Activated CD4-positive, alpha-beta memory T cell treated with anti-CD3 and anti-CD28 coated beads for 36 hours (primary cell): ENCODE measurements around the gene CTDP1. TPM values are rescaled to one million over a fixed set of nuclear protein-coding genes. Genes with fewer than 3 reads are reported as not detected.

ENCODE experiments used
- CTCF ChIA-PET: fragments of 350-600 bp; sonication (Branson Sonifier 250); formaldehyde crosslinking; loops from one replicate; lab custom pipeline; 2021; ENCODE audit warnings: antibody characterized with exemption, inconsistent platforms; lab: Charles Lee
- POLR2A ChIA-PET: fragments of 350-600 bp; sonication (Branson Sonifier 250); formaldehyde crosslinking; loops from one replicate; lab custom pipeline; 2021; ENCODE audit warnings: antibody characterized with exemption; lab: Charles Lee
- DNase-seq: peaks from one replicate; pipeline ENCODE4 v3.0.0-alpha.2; 2020
- H3K27ac Mint-ChIP-seq: one replicate; pipeline ENCODE4 v1.8.0; 2021; ENCODE audit warnings: mixed read lengths
- H3K27me3 Mint-ChIP-seq: one replicate; pipeline ENCODE4 v1.8.0; 2021; ENCODE audit warnings: mixed read lengths
- H3K36me3 Mint-ChIP-seq: one replicate; pipeline ENCODE4 v1.8.0; 2021; ENCODE audit warnings: mixed read lengths
- H3K4me1 Mint-ChIP-seq: one replicate; pipeline ENCODE4 v1.8.0; 2021; ENCODE audit warnings: low read depth, mixed read lengths
- H3K4me3 Mint-ChIP-seq: one replicate; pipeline ENCODE4 v1.8.0; 2021; ENCODE audit warnings: mild to moderate bottlenecking, mixed read lengths
- H3K9me3 Mint-ChIP-seq: one replicate; pipeline ENCODE4 v1.8.0; 2021; ENCODE audit warnings: mixed read lengths
- intact Hi-C: fragments of 100-400 bp; cut with micrococcal nuclease; formaldehyde crosslinking; loops from one replicate; pipeline ENCODE4 v1.15.1; 2023
- total RNA-seq, 2 experiments: library from RNA; stranded (reverse); gene quantifications; one replicate each; pipeline ENCODE4 v1.2.3, GENCODE V29; 2021

The CTDP1 gene
- total RNA-seq, 2 experiments from 2014 or later = 35.4 to 36.0 TPM

DNA sequence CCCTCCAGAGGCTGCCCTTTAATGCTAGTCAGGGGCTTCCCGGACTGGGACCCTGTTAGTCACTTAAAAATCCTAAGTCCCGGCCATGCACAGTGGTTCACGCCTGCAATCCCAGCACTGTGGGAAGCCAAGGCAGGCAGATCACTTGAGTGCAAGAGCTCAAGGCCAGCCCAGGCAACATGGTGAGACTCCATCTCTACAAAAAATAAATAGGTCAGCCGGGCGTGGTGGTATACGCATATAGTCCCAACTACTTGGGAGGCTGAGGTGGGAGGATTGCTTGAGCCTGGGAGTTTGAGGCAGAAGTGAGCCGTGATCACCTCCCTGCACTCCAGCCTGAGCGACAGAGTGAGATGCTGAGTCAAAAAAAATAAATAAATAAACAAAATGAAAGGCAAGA, 100.9 kb downstream of the CTDP1 start:
- no peaks in the 10 kb centered on the region for H3K4me1 Mint-ChIP-seq
- DNase-seq = no peak
- ChIA-PET CTCF (no interaction called here), POLR2A (no interaction called here)
- no peak overlapping the region for H3K27ac Mint-ChIP-seq
- H3K36me3 Mint-ChIP-seq = no peaks in the 10 kb centered on the region
- no peaks in the 10 kb centered on the region for H3K9me3 Mint-ChIP-seq
- peaks cover 8% of the 10 kb centered on the region for H3K27me3 Mint-ChIP-seq
- no peak overlapping the region for H3K4me3 Mint-ChIP-seq
- intact Hi-C loops = no loop called here

GRCh38 chr18:79781331-79781941, 101.8 kb downstream of the CTDP1 start:
- POLR2A ChIA-PET = no interaction called here
- Mint-ChIP-seq H3K27ac (no peak overlapping the region), H3K9me3 (no peaks in the 10 kb centered on the region), H3K36me3 (no peaks in the 10 kb centered on the region), H3K27me3 (peaks cover 12% of the 10 kb centered on the region), H3K4me1 (no peaks in the 10 kb centered on the region), H3K4me3 (no peak overlapping the region)
- CTCF ChIA-PET = no interaction called here
- intact Hi-C loops = no loop called here
- DNase-seq = no peak

GRCh38 chr18:79782566-79783308, 103.1 kb downstream of the CTDP1 start:
- intact Hi-C loops = no loop called here
- Mint-ChIP-seq H3K27ac (no peak overlapping the region), H3K4me1 (no peaks in the 10 kb centered on the region), H3K36me3 (no peaks in the 10 kb centered on the region), H3K9me3 (no peaks in the 10 kb centered on the region), H3K27me3 (peaks cover 24% of the 10 kb centered on the region), H3K4me3 (no peak overlapping the region)
- no peak for DNase-seq
- ChIA-PET CTCF (no interaction called here), POLR2A (no interaction called here)

- no peak for DNase-seq
- Mint-ChIP-seq H3K36me3 (no peaks in the 10 kb centered on the region), H3K9me3 (no peaks in the 10 kb centered on the region), H3K27ac (no peak overlapping the region), H3K4me3 (no peak overlapping the region), H3K27me3 (peaks cover 29% of the 10 kb centered on the region), H3K4me1 (no peaks in the 10 kb centered on the region)
- ChIA-PET POLR2A (no interaction called here), CTCF (no interaction called here)
- intact Hi-C loops = no loop called here
Measured at GRCh38 chr18:79784071-79784913, 104.7 kb downstream of the CTDP1 start.

GRCh38 chr18:79784965-79785770, 105.6 kb downstream of the CTDP1 start:
- DNase-seq = no peak
- Mint-ChIP-seq H3K4me3 (no peak overlapping the region), H3K9me3 (no peaks in the 10 kb centered on the region), H3K27ac (no peak overlapping the region), H3K27me3 (peaks cover 30% of the 10 kb centered on the region), H3K36me3 (no peaks in the 10 kb centered on the region), H3K4me1 (no peaks in the 10 kb centered on the region)
- ChIA-PET CTCF (no interaction called here), POLR2A (no interaction called here)
- intact Hi-C loops = no loop called here

DNA sequence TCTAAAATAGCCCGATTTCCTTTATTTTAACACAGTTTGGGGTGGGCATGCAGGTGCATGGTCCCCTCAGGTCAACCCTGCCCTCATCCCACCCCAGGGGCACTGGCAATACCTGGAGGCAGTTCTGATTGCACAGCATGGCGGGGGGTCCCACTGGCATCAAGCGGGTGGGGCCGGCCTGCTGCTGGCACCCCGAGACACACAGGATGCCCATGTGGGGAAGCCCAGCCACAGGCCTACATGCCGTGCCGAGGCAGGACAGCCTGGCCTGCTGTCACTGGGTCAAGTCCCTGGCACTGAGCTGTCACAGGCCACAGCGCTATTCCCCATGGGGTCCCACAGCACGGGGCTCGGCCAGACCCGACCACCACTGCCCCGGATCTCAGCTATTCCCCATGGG, 106.2 kb downstream of the CTDP1 start:
- POLR2A ChIA-PET = no interaction called here
- intact Hi-C loops = no loop called here
- no peaks in the 10 kb centered on the region for H3K36me3 Mint-ChIP-seq
- H3K27me3 Mint-ChIP-seq = peaks cover 34% of the 10 kb centered on the region
- H3K4me1 Mint-ChIP-seq = no peaks in the 10 kb centered on the region
- H3K9me3 Mint-ChIP-seq = no peaks in the 10 kb centered on the region
- DNase-seq = no peak
- no peak overlapping the region for H3K27ac Mint-ChIP-seq
- H3K4me3 Mint-ChIP-seq = no peak overlapping the region
- CTCF ChIA-PET = no interaction called here

- ChIA-PET CTCF (no interaction called here), POLR2A (no interaction called here)
- no peaks in the 10 kb centered on the region for H3K36me3 Mint-ChIP-seq
- peaks cover 2% of the 10 kb centered on the region for H3K4me1 Mint-ChIP-seq
- H3K9me3 Mint-ChIP-seq = no peaks in the 10 kb centered on the region
- DNase-seq = no peak
- H3K27ac Mint-ChIP-seq = no peak overlapping the region
- H3K27me3 Mint-ChIP-seq = peaks cover 39% of the 10 kb centered on the region
- intact Hi-C loops = no loop called here
- H3K4me3 Mint-ChIP-seq = no peak overlapping the region
Measured at GRCh38 chr18:79786304-79786703, 106.7 kb downstream of the CTDP1 start.

GRCh38 chr18:79786786-79787526, 107.4 kb downstream of the CTDP1 start:
- no peak overlapping the region for H3K27ac Mint-ChIP-seq
- no peaks in the 10 kb centered on the region for H3K36me3 Mint-ChIP-seq
- H3K27me3 Mint-ChIP-seq = peaks cover 46% of the 10 kb centered on the region
- no peak for DNase-seq
- POLR2A ChIA-PET = no interaction called here
- H3K4me3 Mint-ChIP-seq = no peak overlapping the region
- CTCF ChIA-PET = no interaction called here
- no peaks in the 10 kb centered on the region for H3K9me3 Mint-ChIP-seq
- intact Hi-C loops = no loop called here
- H3K4me1 Mint-ChIP-seq = peaks cover 7% of the 10 kb centered on the region

GRCh38 chr18:79787527-79787864, 107.9 kb downstream of the CTDP1 start:
- no peak overlapping the region for H3K27ac Mint-ChIP-seq
- no peaks in the 10 kb centered on the region for H3K9me3 Mint-ChIP-seq
- CTCF ChIA-PET = no interaction called here

DNA sequence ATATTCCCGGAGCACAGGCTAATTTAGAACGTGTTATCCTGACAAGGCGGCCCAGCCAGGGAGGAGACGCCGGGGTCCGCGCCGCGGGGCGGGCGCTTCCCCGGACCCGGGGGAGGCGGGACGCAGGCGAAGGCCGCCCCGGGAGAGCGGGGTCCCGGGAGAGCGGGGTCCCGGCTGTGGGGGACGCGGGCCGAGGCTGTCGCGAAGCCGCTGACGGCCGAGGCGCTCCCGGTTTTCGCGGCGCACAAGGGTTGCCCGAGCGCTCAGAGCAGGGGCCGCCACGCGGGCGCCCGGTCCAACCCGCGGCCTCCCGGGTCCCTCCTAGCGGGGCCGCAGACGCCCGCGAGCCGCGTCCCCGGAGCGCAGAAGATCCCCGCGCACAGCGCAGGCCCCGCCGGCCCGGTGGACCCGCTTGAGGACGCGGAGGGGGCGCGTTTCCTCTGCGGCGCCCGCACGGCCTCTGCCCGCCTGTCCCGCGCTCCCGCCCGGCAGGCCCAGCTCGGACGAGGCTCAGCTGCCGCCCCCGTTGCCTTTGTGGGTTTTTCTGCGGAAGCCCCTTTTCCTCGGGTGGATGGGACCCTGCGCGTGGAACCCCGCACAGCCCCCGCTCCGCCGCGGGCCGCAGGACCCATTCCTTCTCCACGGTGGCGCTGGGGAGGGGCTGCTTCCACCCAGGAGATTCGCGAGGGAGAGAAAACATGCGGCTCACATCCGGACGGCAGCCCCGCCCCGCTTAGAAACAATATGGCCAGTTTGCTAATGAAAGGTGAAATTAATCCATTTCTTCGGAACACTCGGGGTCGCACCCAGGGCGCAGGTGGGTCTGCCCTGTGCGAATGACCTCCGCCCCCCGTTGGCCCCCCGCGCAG, 108.5 kb downstream of the CTDP1 start:
- Mint-ChIP-seq H3K36me3 (no peaks in the 10 kb centered on the region), H3K9me3 (no peaks in the 10 kb centered on the region), H3K27me3 (peaks cover 57% of the 10 kb centered on the region)

More at GRCh38 chr18:79787527-79787864, 107.9 kb downstream of the CTDP1 start:
- POLR2A ChIA-PET = no interaction called here
- intact Hi-C loops = no loop called here
- Mint-ChIP-seq H3K4me1 (peaks cover 7% of the 10 kb centered on the region), H3K27me3 (peaks cover 51% of the 10 kb centered on the region), H3K4me3 (no peak overlapping the region), H3K36me3 (no peaks in the 10 kb centered on the region)
- no peak for DNase-seq

GRCh38 chr18:79788734-79789085, 109.1 kb downstream of the CTDP1 start:
- peaks cover 7% of the 10 kb centered on the region for H3K4me1 Mint-ChIP-seq
- CTCF ChIA-PET = no interaction called here
- H3K4me3 Mint-ChIP-seq = no peak overlapping the region
- peaks cover 57% of the 10 kb centered on the region for H3K27me3 Mint-ChIP-seq
- intact Hi-C loops = no loop called here
- no peak overlapping the region for H3K27ac Mint-ChIP-seq
- POLR2A ChIA-PET = no interaction called here
- DNase-seq = no peak
- no peaks in the 10 kb centered on the region for H3K9me3 Mint-ChIP-seq
- H3K36me3 Mint-ChIP-seq = no peaks in the 10 kb centered on the region

More for the DNA sequence above, 108.5 kb downstream of the CTDP1 start:
- Mint-ChIP-seq H3K4me1 (peaks cover 7% of the 10 kb centered on the region), H3K27ac (no peak overlapping the region), H3K4me3 (no peak overlapping the region)
- POLR2A ChIA-PET = no interaction called here
- intact Hi-C loops = no loop called here
- CTCF ChIA-PET = no interaction called here
- no peak for DNase-seq
